Lung (tissue), 12 donors: ENCODE data around the gene ART5. TPM values are rescaled to one million over a fixed set of nuclear protein-coding genes. Genes with fewer than 3 reads are reported as not detected.
A peak's percentile ranks its signal among the peaks of the same experiment; 100 is the strongest.
"Not testable (repeated sequence)": the region's sequence is repeated elsewhere in the genome, so short reads cannot be mapped to it uniquely, and the experiment has no call there.

Experiments used
- ATAC-seq: fragments of 200-7000 bp; cut with Tn5 transposase; one replicate; pipeline ENCODE4 v1.9.1; 2020; ENCODE audit warnings: moderate number of reproducible peaks; ENCODE audit not compliant: insufficient read depth, low FRiP score
- DNase-seq, 3 donors: peaks; one replicate each; pipeline ENCODE4 v3.0.0-alpha.2; 2013 to 2017
- H3K27ac ChIP-seq, 2 donors: one replicate each; pipeline ENCODE4 v1.5.1; 2013; ENCODE audit warnings: mild to moderate bottlenecking in 2 of 2, moderate library complexity in 2 of 2, control low read depth in 1 of 2, inconsistent platforms in 1 of 2, low read depth in 1 of 2, low read length in 1 of 2
- H3K27me3 ChIP-seq, 3 donors: one replicate each; pipeline ENCODE4 v1.5.1; 2013; ENCODE audit warnings: low read length in 2 of 3; ENCODE audit not compliant: control insufficient read depth in 3 of 3, insufficient read depth in 3 of 3
- H3K36me3 ChIP-seq, 4 donors: one replicate each; pipeline ENCODE4 v1.5.1; 2013; ENCODE audit warnings: low read length in 4 of 4, mild to moderate bottlenecking in 1 of 4, moderate library complexity in 1 of 4; ENCODE audit not compliant: control insufficient read depth in 4 of 4, insufficient read depth in 4 of 4
- H3K4me1 ChIP-seq, 5 donors: one replicate each; pipeline ENCODE4 v1.5.1; 2013; ENCODE audit warnings: low read length in 5 of 5, mild to moderate bottlenecking in 2 of 5, moderate library complexity in 1 of 5; ENCODE audit not compliant: control insufficient read depth in 5 of 5, insufficient read depth in 5 of 5
- H3K4me3 ChIP-seq: one replicate; pipeline ENCODE4 v1.5.1; 2013; ENCODE audit warnings: mild to moderate bottlenecking, control low read depth, moderate library complexity
- H3K9ac ChIP-seq, 2 donors: one replicate each; pipeline ENCODE4 v1.5.1; 2013; ENCODE audit warnings: low read length in 2 of 2, control low read depth in 1 of 2; ENCODE audit not compliant: insufficient read depth in 1 of 2
- H3K9me3 ChIP-seq, 4 donors: one replicate each; pipeline ENCODE4 v1.5.1; 2013; ENCODE audit warnings: low read length in 3 of 4, mild to moderate bottlenecking in 1 of 4, moderate library complexity in 1 of 4; ENCODE audit not compliant: control insufficient read depth in 4 of 4, insufficient read depth in 3 of 4
- WGBS, 2 donors: extraction: QIAGEN DNeasy Blood & Tissue Kit; methylation state at CpG; one replicate each; pipeline ENCODE4 v1.1.7; 2013; 5-methylcytosine and 5-hydroxymethylcytosine counted together
- polyA plus RNA-seq, 2 donors: library from polyadenylated mRNA; stranded (reverse); fragments of 200-250 nt; gene quantifications; one replicate each; pipeline ENCODE4 v1.2.1, GENCODE V29; 2013
- total RNA-seq, 2 donors: library from RNA; depleted of rRNA in 1 of 2; stranded (reverse); fragments of >200 nt in 1 of 2; gene quantifications; one replicate each; pipeline ENCODE4 v1.2.1, GENCODE V29; 2014 to 2021
- TF ChIP-seq, protein P1 (sequence below): IDR thresholded peaks from 2 replicates; pipeline ENCODE4 v1.5.1; 2012; ENCODE audit warnings: mild to moderate bottlenecking; ENCODE audit errors: control extremely low read depth, extremely low read depth
- donor health status: control.
- donor health status: control.
- donor health status: Bipolar disorder and iron deficiency.
- donor health status: healthy.
- donor health status: DM: yes; HTN: yes; CAD: no.

The ART5 gene
- total and polyA plus RNA-seq, 4 donors: 0.08 to 1.7 (median 0.61) TPM

- DNase-seq (no peak), ATAC-seq (no peak)
- TF ChIP-seq, protein P1, sequence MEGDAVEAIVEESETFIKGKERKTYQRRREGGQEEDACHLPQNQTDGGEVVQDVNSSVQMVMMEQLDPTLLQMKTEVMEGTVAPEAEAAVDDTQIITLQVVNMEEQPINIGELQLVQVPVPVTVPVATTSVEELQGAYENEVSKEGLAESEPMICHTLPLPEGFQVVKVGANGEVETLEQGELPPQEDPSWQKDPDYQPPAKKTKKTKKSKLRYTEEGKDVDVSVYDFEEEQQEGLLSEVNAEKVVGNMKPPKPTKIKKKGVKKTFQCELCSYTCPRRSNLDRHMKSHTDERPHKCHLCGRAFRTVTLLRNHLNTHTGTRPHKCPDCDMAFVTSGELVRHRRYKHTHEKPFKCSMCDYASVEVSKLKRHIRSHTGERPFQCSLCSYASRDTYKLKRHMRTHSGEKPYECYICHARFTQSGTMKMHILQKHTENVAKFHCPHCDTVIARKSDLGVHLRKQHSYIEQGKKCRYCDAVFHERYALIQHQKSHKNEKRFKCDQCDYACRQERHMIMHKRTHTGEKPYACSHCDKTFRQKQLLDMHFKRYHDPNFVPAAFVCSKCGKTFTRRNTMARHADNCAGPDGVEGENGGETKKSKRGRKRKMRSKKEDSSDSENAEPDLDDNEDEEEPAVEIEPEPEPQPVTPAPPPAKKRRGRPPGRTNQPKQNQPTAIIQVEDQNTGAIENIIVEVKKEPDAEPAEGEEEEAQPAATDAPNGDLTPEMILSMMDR: no peak
- H3K4me1 ChIP-seq: peaks cover 0 to 10% (median 4%) of the 10 kb centered on the region in 5 donors
- peaks cover 0 to 4% (median 0%) of the 10 kb centered on the region in 4 donors for H3K9me3 ChIP-seq
- no peak overlapping the region for H3K9ac ChIP-seq
- no peaks in the 10 kb centered on the region for H3K27me3 ChIP-seq
- H3K36me3 ChIP-seq: no peaks in the 10 kb centered on the region
- H3K27ac ChIP-seq: no peak overlapping the region
- no peak overlapping the region for H3K4me3 ChIP-seq
- WGBS, 2 donors: 83 to 90% methylated on average over 7 of the region's 7 CpGs
Measured at GRCh38 chr11:3645552-3645951, 3.8 kb upstream of the ART5 start.

GRCh38 chr11:3644817-3645235, 3.0 kb upstream of the ART5 start, which contains the start of gene ART1:
TSS of gene ART1 (plus strand) at chr11:3645128. CDS start at chr11:3659214, 14,086 bp downstream.
- TF ChIP-seq, protein P1: no peak
- no peak for ATAC-seq
- H3K4me3 ChIP-seq: no peak within 1 kb of the TSS
- no peak within 1 kb of the TSS for H3K9ac ChIP-seq
- peak within 1 kb of the TSS in 1 of 2 donors; percentile 11 for H3K27ac ChIP-seq
- H3K9me3 ChIP-seq: peaks cover 0 to 4% (median 0%) of the 10 kb centered on the region in 4 donors
- no peaks in the 10 kb centered on the region for H3K27me3 ChIP-seq
- no peaks in the 10 kb centered on the region for H3K36me3 ChIP-seq
- H3K4me1 ChIP-seq: peaks cover 0 to 10% (median 4%) of the 10 kb centered on the region in 5 donors
- peak in 2 of 3 donors; percentile 6 to 23 for DNase-seq
- WGBS, 2 donors: 66 to 78% methylated on average over 4 of the region's 4 CpGs

- 53% methylated on average over 10 to 11 of the region's 11 CpGs for WGBS, 2 donors
- peak in 2 of 3 donors; percentile 6 to 27 for DNase-seq
- not testable (repeated sequence) for H3K4me3 ChIP-seq, H3K4me1 ChIP-seq, H3K36me3 ChIP-seq, ATAC-seq, H3K9ac ChIP-seq, H3K9me3 ChIP-seq, H3K27ac ChIP-seq, H3K27me3 ChIP-seq
Measured at GRCh38 chr11:3643102-3643546, 1.3 kb upstream of the ART5 start.

DNA sequence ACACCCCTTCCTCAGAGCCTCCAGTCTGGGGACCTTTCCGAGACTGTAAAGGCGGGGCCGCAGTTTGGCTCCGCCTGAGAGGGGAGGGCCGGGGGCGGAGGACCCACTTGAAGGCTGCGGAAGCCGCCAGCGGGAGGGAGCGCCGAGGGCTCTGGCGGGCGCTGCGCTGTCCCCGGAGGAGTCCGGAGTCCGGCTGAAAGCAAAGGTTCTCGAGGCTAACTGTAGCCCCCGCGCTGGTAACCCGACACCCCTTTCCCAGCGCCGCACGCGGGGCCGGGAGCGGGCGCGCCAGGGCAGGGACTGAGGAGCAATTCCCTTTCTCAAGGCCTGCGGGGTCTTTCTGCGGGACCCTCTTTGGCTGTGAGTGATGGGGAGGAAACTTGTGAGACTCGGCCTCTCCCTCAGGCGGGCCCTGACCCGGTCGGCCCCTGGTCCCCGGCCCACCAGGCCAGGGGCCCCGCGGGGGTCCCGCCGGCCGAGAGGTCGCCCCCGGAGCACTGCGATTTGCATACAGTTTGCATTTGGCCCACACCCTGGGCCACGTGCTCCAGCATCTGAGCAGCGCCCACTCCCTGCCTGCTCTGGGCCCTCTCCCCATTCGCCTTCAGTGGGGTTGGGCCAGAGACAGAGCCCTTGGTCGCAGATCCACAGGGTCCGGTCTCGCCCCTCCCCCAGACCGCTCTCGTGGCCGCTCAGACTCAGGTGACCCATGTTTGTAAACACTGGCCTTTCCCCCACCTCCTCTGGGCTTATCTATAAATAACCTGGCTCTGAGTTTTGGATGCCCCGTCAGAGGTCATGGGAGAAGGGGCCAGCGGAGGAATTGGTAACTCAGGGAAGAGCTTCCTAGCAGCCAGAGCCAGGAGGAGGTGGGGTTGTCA, 519 bp upstream of the ART5 start:
- Histone ChIP-seq H3K4me1 (peaks cover 0 to 10% (median 4%) of the 10 kb centered on the region in 5 donors), H3K27ac (peak overlapping the region in 1 of 2 donors; percentile 73), H3K9me3 (peaks cover 0 to 4% (median 0%) of the 10 kb centered on the region in 4 donors), H3K4me3 (no peak overlapping the region), H3K36me3 (no peaks in the 10 kb centered on the region), H3K27me3 (no peaks in the 10 kb centered on the region), H3K9ac (peak overlapping the region; percentile 21 to 61)
- 1 to 2% methylated on average over 53 to 55 of the region's 55 CpGs for WGBS, 2 donors
- DNase-seq (peak; percentile 90 to 94 (median 92)), ATAC-seq (peak; percentile 90)
- TF ChIP-seq, protein P1: no peak
